OCI-LY7 (cell line): ENCODE results near the gene DAPK1. TPM values are rescaled to one million over a fixed set of nuclear protein-coding genes. Genes with fewer than 3 reads are reported as not detected.

Experiments
- BruUV-seq: library from RNA; stranded (reverse); fragments of 400-500 nt; replicated peaks from 2 replicates; lab custom pipeline; 2021; lab: Mats Ljungman, UMichigan
- CTCF ChIA-PET: fragments of 300-600 bp; sonication (Branson Sonifier 250); formaldehyde crosslinking; loops from one replicate; lab custom pipeline; 2022; ENCODE audit warnings: antibody characterized with exemption; ENCODE audit not compliant: unreplicated experiment; lab: Charles Lee
- POLR2A ChIA-PET: fragments of 300-600 bp; sonication (Branson Sonifier 250); formaldehyde crosslinking; loops from one replicate; lab custom pipeline; 2022; ENCODE audit warnings: antibody characterized with exemption; lab: Charles Lee
- DNase-seq: peaks from one replicate; pipeline ENCODE4 v3.0.0-alpha.2; 2015; ENCODE audit warnings: low spot score
- H2AFZ ChIP-seq: fragments of 200-600 bp; sonication (generic), shearing (Covaris generic); 2 replicates; pipeline ENCODE4 v1.6.1; 2014; ENCODE audit warnings: mild to moderate bottlenecking, antibody characterized with exemption, low read length, moderate library complexity
- H3K27ac ChIP-seq: fragments of 200-600 bp; sonication (generic); 2 replicates; pipeline ENCODE4 v1.5.1; 2014; ENCODE audit warnings: mixed run types, low read depth, mild to moderate bottlenecking, moderate library complexity, low read length, inconsistent platforms; ENCODE audit not compliant: poor library complexity, severe bottlenecking
- H3K36me3 ChIP-seq: fragments of 200-600 bp; sonication (generic); 2 replicates; pipeline ENCODE4 v1.6.1; 2014; ENCODE audit warnings: mild to moderate bottlenecking, antibody characterized with exemption, low read length, moderate library complexity, mixed read lengths; ENCODE audit not compliant: insufficient read depth
- H3K4me1 ChIP-seq: fragments of 200-600 bp; sonication (generic); 2 replicates; pipeline ENCODE4 v1.5.1; 2014; ENCODE audit warnings: mild to moderate bottlenecking, low read length; ENCODE audit not compliant: insufficient read depth, poor library complexity, severe bottlenecking
- H3K4me2 ChIP-seq: fragments of 200-600 bp; sonication (generic); 2 replicates; pipeline ENCODE4 v1.6.1; 2014; ENCODE audit warnings: mild to moderate bottlenecking, low read length
- H3K4me3 ChIP-seq: fragments of 200-600 bp; sonication (generic); 2 replicates; pipeline ENCODE4 v1.5.1; 2014; ENCODE audit warnings: mild to moderate bottlenecking, low read depth, low read length; ENCODE audit not compliant: poor library complexity, severe bottlenecking
- H3K79me2 ChIP-seq: fragments of 200-600 bp; sonication (generic); 2 replicates; pipeline ENCODE4 v1.6.1; 2016; ENCODE audit warnings: low read depth, mild to moderate bottlenecking, low read length, moderate library complexity, mixed read lengths; ENCODE audit not compliant: insufficient read depth
- H3K9me2 ChIP-seq: fragments of 200-600 bp; sonication (generic); 2 replicates; pipeline ENCODE4 v1.6.1; 2016; ENCODE audit warnings: mild to moderate bottlenecking, low read length, mixed read lengths; ENCODE audit not compliant: insufficient read depth
- H3K9me3 ChIP-seq: fragments of 200-600 bp; sonication (generic); 2 replicates; pipeline ENCODE4 v1.6.1; 2014; ENCODE audit warnings: mild to moderate bottlenecking, mixed run types, low read length, mixed read lengths
- H4K20me1 ChIP-seq: fragments of 200-600 bp; sonication (generic); 2 replicates; pipeline ENCODE4 v1.6.1; 2014; ENCODE audit warnings: mild to moderate bottlenecking, antibody characterized with exemption, low read length, moderate library complexity, mixed read lengths; ENCODE audit not compliant: insufficient read depth
- CTCF ChIP-seq: fragments of 200-600 bp; sonication (generic); conservative IDR thresholded peaks from 2 replicates; pipeline ENCODE4 v1.5.1; 2014; ENCODE audit warnings: mild to moderate bottlenecking, antibody characterized with exemption, low read length, moderate library complexity, mixed read lengths
- EZH2phosphoT487 ChIP-seq: fragments of 200-600 bp; sonication (generic); IDR thresholded peaks from 2 replicates; pipeline ENCODE4 v1.6.1; 2018; ENCODE audit warnings: low read depth, borderline replicate concordance, mild to moderate bottlenecking, mixed run types, antibody characterized with exemption, low read length, moderate library complexity, mixed read lengths
- intact Hi-C: fragments of 100-400 bp; cut with micrococcal nuclease; formaldehyde crosslinking; loops from one replicate; pipeline ENCODE4 v1.10.0; 2022; ENCODE audit not compliant: unreplicated experiment
- total RNA-seq, 2 experiments: library from RNA; depleted of rRNA in 1 of 2; stranded (reverse); fragments of >200 nt in 1 of 2; shearing (Covaris generic) in 1 of 2; gene quantifications; 2 replicates each; pipeline ENCODE4 v1.2.3, GENCODE V29; 2014 to 2022

Gene DAPK1
- total RNA-seq, 2 experiments from 2014 or later = 0.25 to 3.5 TPM

GRCh38 chr9:87604886-87605588 lies 107.4 kb downstream of the DAPK1 start:
- no peaks in the 10 kb centered on the region for H4K20me1 ChIP-seq
- no peaks in the 10 kb centered on the region for H3K79me2 ChIP-seq
- TF ChIP-seq CTCF = no peak
- TF ChIP-seq EZH2phosphoT487 = no peak
- CTCF ChIA-PET = no interaction called here
- H3K27ac ChIP-seq = no peak overlapping the region
- intact Hi-C loops = no loop called here
- no peak overlapping the region for H3K4me3 ChIP-seq
- POLR2A ChIA-PET = interaction anchor here (1.2 kb wide), 1 partner anchor 13 kb away, joined by 4 read pairs; no protein-coding TSS in a partner anchor
- H3K9me3 ChIP-seq = no peaks in the 10 kb centered on the region
- BruUV-seq = no TSS peak
- no peaks in the 10 kb centered on the region for H3K36me3 ChIP-seq
- no peak for DNase-seq
- H3K4me2 ChIP-seq = no peak overlapping the region
- H3K4me1 ChIP-seq = no peaks in the 10 kb centered on the region
- H3K9me2 ChIP-seq = no peaks in the 10 kb centered on the region
- H2AFZ ChIP-seq = no peak overlapping the region

DNA sequence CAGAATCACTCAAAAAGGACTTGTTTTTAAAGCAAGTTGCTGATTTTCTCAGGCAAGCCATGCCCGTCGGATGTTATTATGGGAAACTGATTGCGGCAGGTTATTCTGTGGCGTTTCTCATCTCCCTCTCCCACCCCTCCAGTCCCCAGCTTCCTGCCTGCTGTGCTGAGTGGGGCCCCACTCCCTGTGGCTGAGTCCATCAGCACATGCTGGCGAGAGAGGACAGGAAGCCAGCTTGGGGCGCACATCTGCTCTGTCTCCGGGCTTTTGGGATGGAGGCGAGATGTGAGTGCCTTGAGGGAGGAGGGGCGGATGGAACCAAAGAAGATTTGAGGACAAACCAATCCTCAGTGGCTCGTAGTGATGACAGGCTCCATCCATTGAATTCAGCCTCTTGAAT lies 108.0 kb downstream of the DAPK1 start:
- Histone ChIP-seq H3K9me3 (no peaks in the 10 kb centered on the region), H3K4me1 (no peaks in the 10 kb centered on the region), H3K4me2 (no peak overlapping the region), H3K9me2 (no peaks in the 10 kb centered on the region), H3K79me2 (no peaks in the 10 kb centered on the region), H2AFZ (no peak overlapping the region), H3K36me3 (no peaks in the 10 kb centered on the region), H3K27ac (no peak overlapping the region), H3K4me3 (no peak overlapping the region), H4K20me1 (no peaks in the 10 kb centered on the region)
- no peak for DNase-seq
- no TSS peak for BruUV-seq
- ChIA-PET CTCF (no interaction called here), POLR2A (interaction anchor here (0.8 to 1.2 kb wide), 2 partner anchors 12 to 33 kb away, joined by 3 to 4 read pairs; no protein-coding TSS in a partner anchor)
- intact Hi-C loops = no loop called here
- TF ChIP-seq CTCF (no peak), EZH2phosphoT487 (no peak)
